ENCODE results near the gene AP1S3. TPM values are rescaled to one million over a fixed set of nuclear protein-coding genes. Genes with fewer than 3 reads are reported as not detected.
"Not testable (repeated sequence)": the region's sequence is repeated elsewhere in the genome, so short reads cannot be mapped to it uniquely, and the experiment has no call there.

Gene AP1S3
- total RNA-seq (2014; rRNA removed; shearing (Covaris generic)) = 7.9 and 20.7 TPM in 2 replicates

DNA sequence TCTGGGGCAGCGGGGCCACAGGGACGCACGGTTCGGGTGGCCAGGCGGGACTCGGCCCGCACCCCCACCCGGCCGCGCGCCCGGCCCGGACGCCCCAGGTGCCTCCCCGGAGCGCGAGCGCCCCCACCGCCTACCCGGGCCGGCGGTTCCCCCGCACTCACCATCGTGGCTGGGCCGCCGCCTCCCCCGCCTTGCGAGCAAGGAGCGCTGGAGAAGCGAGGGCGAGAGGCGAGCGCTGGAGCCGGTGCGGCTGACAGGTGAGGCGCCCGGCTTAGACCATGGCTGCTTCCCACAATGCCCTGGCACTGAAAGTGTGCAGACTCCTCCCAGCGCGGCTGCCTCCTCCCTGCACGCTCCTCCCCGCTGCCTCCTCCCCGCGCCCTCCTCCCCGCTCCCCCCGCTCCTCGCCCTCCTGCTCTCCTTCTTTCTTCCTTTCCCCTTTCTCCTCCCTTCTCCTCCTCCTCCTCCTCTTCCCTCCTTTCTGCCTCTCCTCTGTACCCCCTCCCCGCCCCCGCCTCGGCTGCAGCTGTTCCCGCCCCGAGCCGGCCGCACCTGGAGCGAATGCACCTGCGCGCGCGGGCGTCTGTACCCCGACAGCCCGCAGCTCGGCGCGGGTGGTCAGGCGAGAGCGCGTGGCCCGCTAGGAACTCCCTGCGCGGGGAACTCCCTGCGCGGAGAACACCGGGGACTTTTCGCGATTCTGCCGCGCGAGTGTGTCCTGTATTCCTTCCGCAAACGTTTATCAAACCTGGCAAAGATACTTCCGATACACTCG is at the start of gene AP1S3:
Gene AP1S3 (minus strand): TSS at position 296 of the 775 bp plus-strand sequence. CDS start 132 bp downstream, at position 164.
- peak; percentile 71 for DNase-seq (ENCODE audit: low spot score)
- in situ Hi-C loops (cut with HindIII; ENCODE audit: low sequenced_read_pairs) = no loop called here

DNA sequence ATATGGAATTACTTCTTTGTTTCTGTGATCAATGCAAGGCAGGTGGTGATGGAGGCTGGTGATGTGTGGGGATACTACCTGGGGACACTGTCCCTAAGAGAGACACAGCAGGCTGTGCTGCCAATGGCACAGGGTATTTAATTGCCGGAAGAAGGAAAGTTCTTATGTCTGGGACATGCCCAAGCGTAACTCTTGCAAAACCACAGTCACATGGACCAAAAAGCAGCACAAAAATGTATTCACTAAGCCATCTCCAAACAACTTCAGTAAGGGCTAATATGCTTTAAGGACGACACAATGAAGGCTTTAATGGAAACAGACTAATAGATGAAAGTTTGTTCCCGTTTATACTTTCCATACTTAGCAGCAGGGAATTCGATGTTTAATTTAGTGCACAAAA is 49.7 kb upstream of the AP1S3 start:
- in situ Hi-C loops (cut with HindIII; ENCODE audit: low sequenced_read_pairs) = no loop called here
- no peak for DNase-seq (ENCODE audit: low spot score)

DNA sequence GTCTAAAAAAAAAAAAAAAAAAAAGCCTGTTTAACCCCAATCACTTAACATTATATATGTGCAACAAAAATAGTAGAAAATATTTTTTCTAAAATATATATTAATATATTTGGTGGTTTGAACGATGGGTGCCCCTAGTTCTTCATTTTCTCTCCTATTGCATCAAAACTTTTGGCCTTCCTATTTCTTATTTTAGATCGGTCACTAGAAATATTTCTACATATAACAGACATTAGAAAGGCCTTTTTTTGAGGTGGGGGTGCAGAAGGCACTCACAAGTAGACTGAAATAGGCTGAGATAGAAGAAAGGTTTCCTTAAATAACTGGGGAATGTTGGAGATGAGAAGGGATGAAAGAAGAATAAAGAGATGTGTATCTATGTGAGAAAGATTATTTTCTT is 49.3 kb upstream of the AP1S3 start:
- no peak for DNase-seq (ENCODE audit: low spot score)
- in situ Hi-C loops (cut with HindIII; ENCODE audit: low sequenced_read_pairs) = no loop called here

DNA sequence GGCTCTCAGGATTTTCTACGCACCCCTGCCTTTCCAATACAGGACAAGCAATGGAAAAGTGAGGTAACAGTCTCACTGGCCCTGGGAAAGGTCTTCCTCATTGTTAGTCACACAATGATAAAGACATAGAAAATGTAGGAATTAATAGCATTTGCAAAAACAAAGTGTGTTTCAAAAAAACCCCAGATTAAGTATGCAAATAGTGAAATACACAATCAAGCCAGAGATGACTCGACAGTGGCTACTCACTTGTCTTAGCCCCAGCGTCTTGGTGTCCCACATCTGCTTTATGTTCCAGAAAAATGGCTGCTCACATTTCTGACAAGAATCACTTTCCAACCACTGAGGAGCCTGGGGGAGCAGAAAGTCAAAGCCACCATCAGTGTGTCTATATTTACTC is 47.0 kb upstream of the AP1S3 start:
- in situ Hi-C loops (cut with HindIII; ENCODE audit: low sequenced_read_pairs) = no loop called here
- no peak for DNase-seq (ENCODE audit: low spot score)

DNA sequence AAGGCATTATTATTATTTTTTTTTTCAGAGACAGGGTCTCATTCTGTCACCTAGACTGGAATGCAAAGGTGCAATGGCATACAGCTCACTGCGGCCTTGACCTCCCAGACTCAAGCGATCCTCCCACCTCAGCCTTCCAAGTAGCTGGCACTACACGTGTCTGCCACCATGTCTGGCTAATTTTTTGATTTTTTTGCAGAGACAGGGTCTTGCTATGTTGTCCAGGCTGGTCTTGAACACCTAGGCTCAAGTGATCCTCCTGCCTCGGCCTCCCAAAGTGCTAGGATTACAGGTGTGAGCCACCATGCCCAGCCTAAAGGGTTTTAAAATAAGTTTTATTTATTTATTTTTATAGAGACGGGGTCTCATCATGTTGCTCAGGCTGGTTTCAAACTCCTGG is 45.3 kb upstream of the AP1S3 start:
- in situ Hi-C loops (cut with HindIII; ENCODE audit: low sequenced_read_pairs) = no loop called here
- no peak for DNase-seq (ENCODE audit: low spot score)

DNA sequence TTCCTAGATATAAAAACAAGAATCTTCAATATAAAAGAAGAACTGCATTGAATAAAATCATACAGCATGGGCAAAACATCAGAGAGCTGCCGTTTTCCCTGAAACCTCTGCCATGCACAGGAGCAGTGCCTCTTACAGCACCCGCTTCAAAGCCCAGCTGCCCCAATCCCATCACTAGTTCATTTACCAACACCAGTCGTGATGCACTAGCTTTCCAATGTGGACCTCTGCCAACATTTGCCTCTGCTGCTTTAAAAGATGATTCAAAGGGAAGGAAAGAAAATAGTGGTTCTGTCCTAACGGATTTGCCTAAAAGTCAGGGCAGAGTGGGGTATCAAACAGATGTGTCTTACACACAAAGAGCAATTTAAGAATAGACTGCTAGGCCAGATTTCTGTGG is 43.4 kb upstream of the AP1S3 start:
- in situ Hi-C loops (cut with HindIII; ENCODE audit: low sequenced_read_pairs) = no loop called here
- no peak for DNase-seq (ENCODE audit: low spot score)

DNA sequence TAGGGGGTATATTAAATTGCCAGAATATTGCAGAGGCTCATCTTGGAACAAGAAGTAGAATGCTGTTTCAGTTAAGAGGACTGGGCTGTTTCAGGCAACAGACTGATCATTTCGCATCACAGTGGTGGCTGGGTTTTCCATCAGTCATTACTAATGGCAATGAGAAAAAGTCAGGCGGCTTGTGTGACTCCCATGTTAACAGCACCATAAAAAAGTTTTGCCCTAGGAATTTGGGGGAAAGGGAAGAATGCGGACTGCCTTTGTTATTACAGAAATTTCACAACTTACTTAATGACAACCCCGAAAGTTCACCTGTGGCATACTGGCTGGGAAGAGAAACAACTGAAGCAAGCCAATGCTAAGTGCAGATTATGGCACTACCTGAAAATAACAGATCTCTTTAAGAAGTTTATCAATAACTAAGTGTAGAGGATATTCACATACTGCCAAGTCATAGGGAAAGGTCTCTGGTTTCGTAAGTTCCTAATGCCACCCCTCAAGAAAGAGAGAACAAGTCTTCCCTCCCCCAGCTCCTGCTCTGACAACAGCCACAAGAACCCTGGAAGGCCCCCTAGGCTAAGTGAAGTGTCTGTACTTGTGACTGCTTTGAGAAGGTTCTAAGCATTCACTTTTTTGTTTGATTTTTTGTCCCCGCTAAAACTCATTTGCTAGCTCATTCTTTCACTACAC is 40.5 kb upstream of the AP1S3 start:
- no peak for DNase-seq (ENCODE audit: low spot score)
- in situ Hi-C loops (cut with HindIII; ENCODE audit: low sequenced_read_pairs) = no loop called here

DNA sequence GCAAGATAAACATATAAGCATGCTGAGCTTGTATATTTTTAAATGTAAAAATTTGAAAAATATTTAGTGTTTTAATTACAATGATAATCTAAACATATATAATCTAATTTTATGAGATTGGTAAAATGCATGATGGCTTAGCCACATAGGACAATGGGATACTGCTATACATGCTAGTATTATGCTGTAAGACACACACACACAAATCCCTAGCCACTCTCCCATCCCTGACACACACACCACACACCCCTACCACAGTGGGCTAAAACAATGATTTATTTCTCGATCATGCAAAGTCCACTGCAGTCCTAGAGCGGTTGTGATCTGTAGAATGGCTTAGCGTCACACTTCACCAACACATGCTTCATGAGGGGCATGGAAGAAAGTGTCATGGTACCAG is 36.3 kb upstream of the AP1S3 start:
- no peak for DNase-seq (ENCODE audit: low spot score)
- in situ Hi-C loops (cut with HindIII; ENCODE audit: low sequenced_read_pairs) = no loop called here

DNA sequence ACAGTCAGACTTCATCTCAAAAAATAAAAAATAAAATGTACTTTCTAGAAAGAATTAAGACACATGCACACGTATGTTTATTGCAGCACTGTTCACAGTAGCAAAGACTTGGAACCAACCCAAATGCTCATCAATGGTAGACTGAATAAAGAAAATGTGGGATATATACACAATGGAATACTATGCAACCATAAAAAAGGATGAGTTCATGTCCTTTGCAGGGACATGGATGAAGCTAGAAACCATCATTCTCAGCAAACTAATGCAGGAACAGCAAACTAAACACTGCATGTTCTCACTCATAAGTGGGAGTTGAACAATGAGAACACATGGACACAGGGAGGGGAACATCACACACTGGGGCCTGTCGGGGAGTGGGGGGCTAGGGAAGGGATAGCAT is 35.4 kb upstream of the AP1S3 start:
- DNase-seq (ENCODE audit: low spot score); in situ Hi-C loops (cut with HindIII; ENCODE audit: low sequenced_read_pairs): not testable (repeated sequence)

DNA sequence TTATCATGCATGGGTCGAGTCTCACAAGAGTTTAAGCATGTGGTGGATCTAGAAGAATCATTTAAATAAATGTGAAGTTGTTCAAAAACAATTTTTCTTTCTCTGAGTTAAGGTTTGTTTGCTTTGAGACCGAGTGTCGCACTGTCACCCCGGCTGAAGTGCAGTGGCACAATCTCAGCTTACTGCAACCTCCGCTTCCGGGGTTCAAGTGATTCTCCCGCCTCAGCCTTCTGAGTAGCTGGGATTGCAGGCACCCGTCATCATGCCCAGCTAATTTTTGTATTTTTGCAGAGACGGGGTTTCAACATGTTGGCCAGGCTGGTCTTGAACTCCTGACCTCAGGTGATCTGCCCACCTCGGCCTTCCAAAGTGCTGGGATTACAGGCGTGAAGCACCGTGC is 34.3 kb upstream of the AP1S3 start:
- DNase-seq (ENCODE audit: low spot score); in situ Hi-C loops (cut with HindIII; ENCODE audit: low sequenced_read_pairs): not testable (repeated sequence)

DNA sequence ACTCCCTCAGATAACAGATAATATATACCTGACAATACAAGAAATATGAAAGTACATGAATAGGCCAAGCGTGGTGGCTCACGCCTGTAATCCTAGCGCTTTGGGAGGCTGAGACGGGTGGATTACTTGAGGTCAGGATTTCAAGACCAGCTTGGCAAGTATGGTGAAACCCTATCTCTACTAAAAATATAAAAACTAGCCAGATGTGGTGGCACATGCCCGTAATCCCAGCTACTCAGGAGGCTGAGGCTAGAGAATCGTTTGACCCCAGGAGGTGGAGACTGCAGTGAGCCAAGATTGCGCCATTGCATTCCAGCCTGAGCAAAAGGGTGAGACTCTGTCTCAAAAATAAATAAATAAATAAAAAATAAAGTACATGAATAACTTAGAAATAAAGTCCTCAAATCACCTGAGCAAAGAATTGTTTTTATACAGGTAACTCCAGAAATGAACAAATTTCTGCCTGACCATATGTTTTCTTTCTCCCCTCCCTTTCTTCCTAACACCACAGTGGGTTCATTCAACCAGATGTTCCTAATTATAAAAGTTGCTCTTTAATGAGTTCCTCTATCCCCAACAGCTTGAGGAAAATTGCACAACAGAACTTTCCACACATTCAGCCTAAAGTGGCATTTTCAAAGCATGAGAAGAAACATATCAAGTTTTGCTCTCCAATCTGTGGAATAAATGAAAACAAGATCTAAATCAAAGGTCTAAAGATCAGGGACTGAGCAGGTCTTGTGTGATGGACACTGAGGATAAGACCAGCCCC is 33.6 kb upstream of the AP1S3 start:
- no peak for DNase-seq (ENCODE audit: low spot score)
- in situ Hi-C loops (cut with HindIII; ENCODE audit: low sequenced_read_pairs) = no loop called here

DNA sequence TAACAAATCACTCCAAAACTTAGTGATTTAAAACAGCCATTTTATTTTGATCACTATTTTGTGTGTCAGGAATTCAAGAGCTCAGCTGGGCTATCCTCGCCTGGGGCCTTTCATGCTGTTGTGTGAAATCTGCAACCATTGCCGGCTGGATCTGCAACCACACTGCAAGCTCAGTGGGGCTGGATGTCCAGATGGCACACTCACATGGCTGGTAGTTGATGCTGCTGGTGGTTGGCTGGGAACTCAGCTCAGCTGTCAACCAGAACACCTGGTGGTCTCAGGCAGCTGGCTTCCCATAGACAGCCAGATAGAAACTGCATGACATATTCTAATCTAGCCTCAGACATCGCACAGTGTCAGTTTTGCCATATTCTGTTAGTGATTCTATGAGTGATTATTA is 30.6 kb upstream of the AP1S3 start:
- in situ Hi-C loops (cut with HindIII; ENCODE audit: low sequenced_read_pairs) = no loop called here
- DNase-seq (ENCODE audit: low spot score) = no peak

DNA sequence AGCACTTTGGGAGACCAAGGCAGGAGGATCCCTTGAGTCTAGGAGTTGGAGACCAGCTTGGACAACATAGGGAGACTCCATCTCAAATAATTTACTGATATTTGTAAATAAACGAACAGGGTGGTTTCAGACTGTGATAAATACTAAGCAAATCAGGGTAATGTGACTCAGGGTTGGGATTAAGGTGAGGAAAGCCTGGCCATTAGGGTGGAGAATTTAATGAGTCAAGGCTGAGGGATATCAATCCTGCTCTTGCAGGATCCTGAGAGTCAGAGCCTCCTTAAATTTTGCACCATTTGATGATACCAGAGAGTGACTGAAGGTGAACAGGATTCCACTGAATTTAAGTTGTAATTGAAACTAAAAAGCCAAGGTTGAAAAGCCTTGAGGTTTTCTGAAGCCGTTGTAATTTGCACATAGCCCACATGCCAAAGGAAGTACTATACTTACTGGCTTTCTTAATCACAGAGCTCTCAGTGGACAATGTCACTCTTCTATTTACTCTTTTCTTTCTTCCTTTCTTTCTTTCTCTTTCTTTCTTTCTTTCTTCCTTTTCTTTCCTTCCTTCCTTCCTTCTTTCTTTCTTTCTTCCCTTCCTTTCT is 28.6 kb upstream of the AP1S3 start:
- in situ Hi-C loops (cut with HindIII; ENCODE audit: low sequenced_read_pairs) = no loop called here
- no peak for DNase-seq (ENCODE audit: low spot score)

DNA sequence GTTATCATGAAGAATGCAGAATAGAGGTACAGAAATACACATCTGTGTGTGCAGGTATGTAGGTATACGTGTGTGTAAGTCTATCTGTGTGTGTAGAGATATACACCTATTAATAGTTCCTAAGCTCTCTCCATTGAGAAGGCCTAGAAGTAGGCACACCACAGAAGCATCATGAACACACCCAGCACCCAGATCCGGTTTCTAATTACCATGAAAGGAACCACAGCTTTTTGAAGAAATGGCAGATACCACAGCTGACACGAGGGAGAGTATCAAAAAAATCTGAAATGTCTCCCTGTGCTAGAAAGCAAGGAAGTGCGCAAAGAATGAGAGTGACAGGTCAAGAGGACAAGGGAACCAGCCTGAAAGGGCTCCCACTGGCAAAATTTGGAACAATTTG is 27.7 kb upstream of the AP1S3 start:
- in situ Hi-C loops (cut with HindIII; ENCODE audit: low sequenced_read_pairs) = no loop called here
- DNase-seq (ENCODE audit: low spot score) = no peak

DNA sequence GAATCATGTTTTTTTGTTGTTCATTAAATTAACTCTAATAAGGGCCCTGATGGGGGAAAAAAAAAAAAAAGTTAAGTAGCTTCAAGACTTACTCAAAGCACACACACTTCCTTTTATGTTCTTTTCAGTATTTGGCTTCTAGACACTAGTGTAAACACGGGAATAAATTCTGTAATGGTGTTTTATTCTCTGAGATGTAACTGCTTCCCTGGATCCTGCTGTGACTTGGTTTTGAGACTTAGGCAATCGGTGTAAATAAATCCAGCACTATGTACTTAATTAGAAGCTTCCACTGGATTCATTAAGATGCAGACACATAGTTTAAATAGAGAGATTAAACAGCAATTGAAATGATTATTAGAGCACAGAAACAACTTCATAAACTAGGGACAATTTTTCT is 26.1 kb upstream of the AP1S3 start:
- DNase-seq (ENCODE audit: low spot score) = no peak
- in situ Hi-C loops (cut with HindIII; ENCODE audit: low sequenced_read_pairs) = no loop called here

DNA sequence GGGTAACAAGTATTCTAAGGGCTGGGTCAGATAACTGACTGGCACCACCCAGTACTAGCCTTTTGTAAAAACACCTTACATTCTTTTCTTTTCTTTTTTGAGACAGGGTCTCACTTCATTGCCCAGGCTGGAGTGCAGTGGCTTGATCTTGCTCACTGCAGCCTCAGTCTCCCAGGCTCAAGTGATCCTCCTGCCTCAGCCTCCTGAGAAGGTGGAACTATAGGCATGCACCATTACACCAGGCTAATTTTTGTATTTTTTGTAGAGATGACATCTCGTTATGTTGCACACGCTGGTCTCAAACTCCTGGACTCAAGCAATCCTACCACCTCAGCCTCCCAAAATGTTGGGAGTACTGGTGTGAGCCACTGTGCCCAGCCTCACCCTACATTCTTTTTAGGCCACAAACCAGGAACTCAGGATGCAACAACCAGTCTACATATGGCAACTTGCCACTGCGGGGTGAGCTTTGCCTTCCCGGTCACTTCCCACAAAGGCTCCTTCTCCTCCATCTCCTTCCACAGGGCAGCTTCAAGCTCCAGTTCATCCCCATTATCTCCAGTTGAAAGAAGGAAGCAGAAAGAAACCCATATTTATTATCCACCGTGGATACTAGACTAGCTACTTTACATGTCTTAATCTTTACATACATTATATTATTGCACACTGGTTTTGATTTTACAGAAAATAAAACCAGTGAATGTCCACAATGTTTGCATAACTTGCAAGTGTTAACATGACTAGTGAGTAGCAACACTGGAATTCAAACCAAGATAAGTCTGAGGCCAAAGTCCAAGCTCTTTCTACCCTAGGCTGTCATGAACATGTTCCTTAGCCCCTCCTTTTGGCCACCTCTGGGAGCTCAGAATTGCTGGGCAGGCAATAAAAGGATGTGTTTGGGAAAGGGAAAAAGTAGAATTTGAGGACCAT is 23.7 kb upstream of the AP1S3 start:
- no peak for DNase-seq (ENCODE audit: low spot score)
- in situ Hi-C loops (cut with HindIII; ENCODE audit: low sequenced_read_pairs) = no loop called here

DNA sequence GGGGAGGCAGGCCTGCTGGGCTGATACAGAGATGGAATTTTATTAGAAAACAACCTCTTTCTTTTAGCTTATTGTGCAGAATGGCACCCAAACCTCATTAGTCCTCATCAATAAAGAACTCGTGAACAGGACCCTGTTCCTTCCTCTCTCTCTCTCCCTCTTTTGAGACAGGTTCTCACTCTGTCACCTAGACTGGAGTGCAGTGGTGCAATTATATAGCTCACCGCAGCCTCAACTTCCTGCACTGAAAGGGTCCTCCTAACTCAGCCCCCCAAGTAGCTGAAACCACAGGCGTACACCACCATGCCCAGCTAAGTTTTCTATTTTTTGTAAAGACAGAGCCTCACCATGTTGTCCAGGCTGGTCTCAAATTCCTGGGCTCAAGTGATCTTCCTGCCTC is 21.7 kb upstream of the AP1S3 start:
- in situ Hi-C loops (cut with HindIII; ENCODE audit: low sequenced_read_pairs) = no loop called here

DNA sequence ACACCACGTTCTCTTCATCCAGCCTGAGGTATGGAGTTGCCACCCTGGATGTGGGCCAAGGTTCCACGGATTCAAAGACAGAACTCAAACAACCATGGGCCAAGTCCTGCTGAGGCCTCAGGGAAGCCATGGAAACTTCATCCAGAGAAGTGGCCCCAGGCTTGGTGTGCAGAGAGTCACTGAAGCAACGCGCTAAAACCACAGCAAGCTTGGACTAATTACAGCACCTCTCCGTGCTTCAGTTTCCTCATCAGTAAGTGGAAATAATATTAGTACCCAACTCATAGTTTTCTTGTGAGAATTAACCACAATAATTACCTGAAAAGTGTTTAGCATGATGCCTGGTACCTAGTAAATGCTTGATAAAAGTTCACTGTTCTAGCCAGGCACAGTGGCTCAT is 19.2 kb upstream of the AP1S3 start:
- in situ Hi-C loops (cut with HindIII; ENCODE audit: low sequenced_read_pairs) = no loop called here
- no peak for DNase-seq (ENCODE audit: low spot score)

More for the DNA sequence above, 21.7 kb upstream of the AP1S3 start:
- no peak for DNase-seq (ENCODE audit: low spot score)

DNA sequence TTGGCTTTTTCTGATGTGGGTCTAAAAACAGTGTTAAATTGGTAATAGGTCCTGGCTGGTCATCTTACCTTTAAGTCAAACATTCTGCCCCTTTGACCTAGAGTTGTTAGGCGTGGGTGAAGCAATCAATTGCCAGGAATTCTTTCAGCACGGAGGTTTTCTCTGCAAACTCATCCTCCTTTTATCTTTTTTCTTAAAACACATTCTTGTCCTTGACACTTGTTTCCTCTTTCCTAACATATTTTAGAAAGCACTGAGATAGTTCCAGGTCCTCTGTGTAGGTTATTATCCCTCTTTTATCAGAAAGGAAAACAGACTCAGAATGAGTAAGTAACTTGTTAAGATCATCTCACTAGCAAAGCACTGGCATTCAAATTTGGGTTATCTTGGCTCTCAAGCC is 18.6 kb upstream of the AP1S3 start:
- in situ Hi-C loops (cut with HindIII; ENCODE audit: low sequenced_read_pairs) = no loop called here
- DNase-seq (ENCODE audit: low spot score) = no peak
